NCI-H1436 (cell line): ENCODE measurements around the gene PPP2R2C.

Experiments used
- DNase-seq: peaks from one replicate; lab custom pipeline; 2025; lab: John Stamatoyannopoulos, UW

PPP2R2C gene

GRCh38 chr4:6448476-6449170 lies 23.8 kb downstream of the PPP2R2C start:
- no peak for DNase-seq

- no peak for DNase-seq
Measured at GRCh38 chr4:6447672-6448171, 24.7 kb downstream of the PPP2R2C start.

- DNase-seq = no peak
Measured at GRCh38 chr4:6446538-6447451, 25.6 kb downstream of the PPP2R2C start.

GRCh38 chr4:6446130-6446482 lies 26.3 kb downstream of the PPP2R2C start:
- no peak for DNase-seq

- no peak for DNase-seq
Measured at GRCh38 chr4:6445403-6446129, 26.8 kb downstream of the PPP2R2C start.

- no peak for DNase-seq
Measured at GRCh38 chr4:6444582-6444981, 27.8 kb downstream of the PPP2R2C start.

GRCh38 chr4:6443035-6444023 lies 29.1 kb downstream of the PPP2R2C start:
- no peak for DNase-seq

DNA sequence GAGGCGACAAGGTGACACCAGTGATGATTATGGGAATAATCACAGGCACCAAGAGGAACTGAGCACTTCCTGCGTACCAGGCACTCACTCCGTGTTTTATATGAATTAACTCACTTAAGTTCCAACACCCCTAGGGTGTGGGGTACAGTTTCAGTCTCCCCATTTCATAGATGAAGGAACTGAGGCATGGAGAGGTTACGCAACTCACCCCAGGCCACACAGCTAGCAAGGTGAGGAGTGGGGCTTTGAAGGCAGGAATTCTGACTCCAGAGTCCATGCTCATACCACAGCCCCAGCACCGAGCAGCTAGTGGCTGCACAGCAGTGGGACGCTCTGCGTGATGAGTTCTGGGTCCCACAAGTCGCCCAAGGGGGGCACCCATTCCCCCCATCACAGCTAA lies 29.9 kb downstream of the PPP2R2C start:
- no peak for DNase-seq

DNA sequence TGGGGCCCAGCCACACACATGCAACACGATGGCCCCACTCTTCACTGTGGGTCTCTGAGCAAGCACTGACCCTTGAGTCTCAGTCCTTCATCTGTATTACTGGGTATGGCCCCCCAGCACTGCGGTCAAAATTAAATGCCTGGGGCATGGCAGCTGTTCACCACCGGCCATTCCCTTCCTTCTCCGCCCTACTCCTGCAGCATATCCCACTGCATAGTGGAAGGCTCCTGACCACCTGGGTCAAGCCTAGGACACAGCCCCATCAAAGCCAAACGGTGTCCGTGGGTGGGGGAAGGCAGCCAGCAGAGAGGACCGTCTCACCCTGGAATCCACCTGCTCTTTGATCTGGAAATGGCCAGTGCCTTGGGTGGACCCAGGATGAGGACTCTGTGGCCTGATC lies 30.7 kb downstream of the PPP2R2C start:
- no peak for DNase-seq

DNA sequence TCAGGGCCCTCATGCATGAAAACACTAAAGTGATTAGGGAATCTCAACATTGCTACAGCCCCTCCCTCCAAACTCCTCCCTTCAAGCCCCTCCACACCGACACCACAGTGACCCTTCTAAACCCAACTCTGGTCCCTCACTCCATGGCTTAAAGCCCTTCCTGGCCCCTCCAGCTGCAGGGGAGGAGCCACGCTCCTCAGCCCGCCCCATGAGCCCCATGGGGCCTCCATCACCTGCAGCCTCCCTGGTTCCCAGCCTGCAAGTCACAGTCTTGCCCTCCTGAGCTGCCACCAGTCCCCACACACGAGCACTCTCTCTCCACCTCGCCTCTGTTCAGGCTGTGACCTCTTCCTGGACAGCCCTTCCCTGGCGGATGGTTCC lies 31.2 kb downstream of the PPP2R2C start:
- no peak for DNase-seq

DNA sequence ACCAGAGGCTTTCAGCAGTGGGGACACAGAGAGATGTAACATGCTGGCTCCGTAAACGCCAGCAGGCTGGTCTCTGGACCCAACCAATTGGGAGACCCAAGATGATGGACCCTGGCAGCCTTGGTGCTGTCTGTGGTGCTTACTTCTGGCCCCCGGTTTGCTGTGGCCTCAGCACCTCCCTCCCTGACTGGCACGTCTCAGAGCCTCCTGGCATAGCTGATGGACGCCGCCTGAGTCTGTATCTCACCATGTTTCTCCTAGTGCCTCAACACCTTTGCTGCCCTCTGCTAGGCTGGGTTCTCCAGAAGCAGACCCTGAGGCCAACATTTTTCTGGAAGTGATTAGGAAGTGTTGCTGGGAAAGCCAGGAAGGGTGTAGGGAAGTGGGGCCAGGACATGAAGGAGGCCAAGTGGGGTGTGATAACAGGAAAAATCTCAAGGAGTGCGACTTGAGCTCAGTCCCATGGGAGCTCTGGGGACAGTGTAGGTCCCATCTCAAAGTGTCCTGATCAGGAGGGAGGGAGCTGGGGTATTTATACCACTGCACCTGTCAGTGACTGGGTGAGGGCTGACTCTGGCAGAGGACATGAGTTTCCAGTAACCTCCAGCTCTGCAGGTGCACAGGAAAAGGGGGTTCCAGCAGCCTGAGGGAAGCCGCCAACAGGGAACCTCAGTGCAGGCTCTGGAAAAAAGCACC lies 31.8 kb downstream of the PPP2R2C start:
- DNase-seq = no peak

DNA sequence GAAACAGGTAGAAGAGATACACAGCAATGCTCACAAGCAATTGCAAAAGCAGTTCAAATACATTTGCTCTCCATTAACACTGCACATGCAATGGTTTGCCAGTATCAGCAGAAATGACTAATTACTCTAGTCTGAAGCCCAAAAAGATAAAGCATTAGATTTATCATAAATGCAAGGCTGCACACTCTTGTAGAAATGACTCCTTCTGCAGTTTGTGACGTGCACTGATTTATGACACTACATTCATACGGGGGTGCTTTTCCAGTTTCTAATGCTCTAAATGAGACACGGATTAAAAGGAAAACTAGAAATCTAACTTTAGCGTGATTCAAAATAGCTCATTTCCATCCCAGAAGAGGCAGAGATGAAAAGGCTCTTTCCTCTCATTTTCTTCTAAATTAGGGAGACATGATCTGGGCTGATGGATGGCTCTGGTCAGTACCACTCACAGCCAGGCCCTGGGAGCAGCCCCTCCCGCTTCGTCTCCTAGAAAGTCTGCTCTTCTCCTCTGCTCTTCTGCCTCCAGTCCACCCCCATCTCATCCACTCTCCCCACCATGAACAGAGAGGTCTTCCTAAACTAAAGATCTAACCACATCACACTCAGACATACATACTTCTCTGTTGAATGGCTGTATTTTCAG lies 33.2 kb downstream of the PPP2R2C start:
- no peak for DNase-seq

- DNase-seq = no peak
Measured at GRCh38 chr4:6437826-6438238, 34.6 kb downstream of the PPP2R2C start.

DNA sequence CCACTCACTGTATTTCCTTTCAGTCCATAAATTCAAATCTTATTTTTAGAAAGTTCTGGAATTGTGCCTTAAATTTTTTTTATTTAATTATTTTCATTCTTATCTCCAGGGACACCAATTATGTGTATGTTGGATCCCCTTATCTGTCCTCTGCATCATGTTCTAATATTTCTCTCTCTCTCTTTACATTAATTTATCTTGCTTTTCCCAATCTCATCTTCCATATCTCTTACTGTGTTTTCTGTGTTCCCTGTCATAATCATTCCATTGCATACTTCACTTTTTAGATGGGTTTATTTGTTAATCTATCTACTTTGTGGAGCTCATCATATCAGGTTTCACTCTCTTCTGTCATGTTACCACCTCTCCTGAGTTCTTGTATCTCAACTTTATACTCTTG lies 37.4 kb downstream of the PPP2R2C start:
- DNase-seq = no peak

- DNase-seq = no peak
Measured at GRCh38 chr4:6430927-6431326, 41.5 kb downstream of the PPP2R2C start.

GRCh38 chr4:6427439-6428090 lies 44.8 kb downstream of the PPP2R2C start:
- DNase-seq = no peak

DNA sequence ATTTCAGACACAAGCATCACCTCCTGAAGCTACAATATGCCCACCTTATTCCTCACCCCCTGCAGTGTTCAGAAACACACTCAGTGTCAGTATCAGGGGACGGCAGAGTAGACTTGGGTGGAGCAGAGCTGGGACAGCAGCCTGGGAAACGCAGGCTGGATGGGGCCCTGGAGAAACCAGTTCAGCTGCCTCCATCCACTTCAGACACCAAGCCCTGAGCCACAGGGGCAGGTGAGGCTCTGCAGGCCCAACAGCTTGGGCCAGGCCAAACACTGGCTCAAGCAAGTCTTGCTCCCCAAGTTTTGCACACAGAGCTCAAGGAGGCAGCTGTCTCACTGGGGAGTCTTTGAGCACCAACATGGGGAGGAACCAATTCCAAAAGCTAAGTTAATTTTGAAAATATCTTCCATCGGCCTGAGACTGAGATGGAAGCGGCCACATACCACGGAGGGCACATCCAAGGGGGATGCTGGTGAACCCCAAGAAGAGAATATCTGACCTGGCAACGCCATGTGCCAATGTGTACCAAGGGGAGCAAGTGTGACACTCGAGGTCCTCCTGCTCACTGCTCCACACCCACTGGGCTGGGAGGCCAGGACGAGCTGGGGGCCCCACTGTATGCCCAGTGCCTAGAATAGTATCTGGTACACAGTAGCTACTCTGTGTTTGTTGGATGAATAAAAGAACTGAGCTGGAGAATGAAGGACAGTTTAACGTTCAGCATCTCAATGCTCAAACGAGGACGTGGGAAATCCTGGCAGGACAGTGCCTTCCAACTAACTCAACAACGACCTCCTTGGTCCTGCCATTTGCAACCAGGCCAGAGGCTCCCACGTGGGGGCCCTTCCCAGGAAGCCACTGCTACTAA lies 45.6 kb downstream of the PPP2R2C start:
- DNase-seq = no peak

DNA sequence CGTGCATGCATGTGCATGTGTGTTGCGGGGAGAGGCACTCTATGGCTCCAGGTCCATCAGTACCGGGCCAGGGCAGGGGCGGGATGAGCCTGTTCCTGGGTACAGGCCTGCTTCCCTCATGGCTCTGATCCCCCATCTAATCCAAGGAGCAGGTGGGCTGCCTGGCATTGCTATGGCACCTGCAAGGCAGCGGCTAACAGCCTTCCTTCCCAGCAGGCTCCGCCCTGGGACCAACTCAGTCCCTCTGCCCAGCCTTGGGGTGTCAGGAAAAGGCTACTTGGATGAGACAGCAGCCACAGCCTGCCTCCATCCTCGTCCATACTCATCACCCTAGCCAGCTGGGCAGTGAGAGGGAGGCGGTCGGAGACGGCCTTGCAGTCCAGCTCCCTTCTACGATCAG lies 46.5 kb downstream of the PPP2R2C start:
- DNase-seq = no peak

GRCh38 chr4:6425336-6425735 lies 47.1 kb downstream of the PPP2R2C start:
- DNase-seq = no peak
